Activated T-cell treated with anti-CD3 and anti-CD28 coated beads, Interleukin-2, amount 50 U/mL, for 72 hours (primary cell): Measurements from ENCODE around the gene EPHB1. TPM values are rescaled to one million over a fixed set of nuclear protein-coding genes. Genes with fewer than 3 reads are reported as not detected.

Source experiments
- ATAC-seq, 2 donors: fragments of 150-1000 bp; cut with Tn5 transposase; replicated peaks in 1 of 2; 2 replicates each; pipeline ENCODE4 v1.10.0; 2021; ENCODE audit warnings: moderate library complexity in 2 of 2, mild to moderate bottlenecking in 1 of 2
- DNase-seq, 2 donors: peaks; one replicate each; pipeline ENCODE4 v3.0.0; 2021 to 2022; ENCODE audit warnings: mixed read lengths in 1 of 2
- H3K27ac Mint-ChIP-seq: one replicate; pipeline ENCODE4 v1.8.0; 2022; ENCODE audit warnings: mild to moderate bottlenecking, moderate library complexity, mixed read lengths
- H3K27me3 Mint-ChIP-seq: one replicate; pipeline ENCODE4 v1.8.0; 2022; ENCODE audit warnings: low read depth, mixed read lengths
- H3K36me3 Mint-ChIP-seq, 2 donors: one replicate each; pipeline ENCODE4 v1.8.0; 2022; ENCODE audit warnings: mixed read lengths in 2 of 2, mild to moderate bottlenecking in 1 of 2; ENCODE audit not compliant: insufficient read depth in 2 of 2
- H3K4me1 Mint-ChIP-seq: one replicate; pipeline ENCODE4 v1.8.0; 2022; ENCODE audit warnings: low read depth, mixed read lengths
- H3K4me3 Mint-ChIP-seq, 2 donors: one replicate each; pipeline ENCODE4 v1.8.0; 2022; ENCODE audit warnings: mild to moderate bottlenecking in 2 of 2, mixed read lengths in 2 of 2, moderate library complexity in 2 of 2
- H3K9me3 Mint-ChIP-seq, 2 donors: one replicate each; pipeline ENCODE4 v1.8.0; 2022; ENCODE audit warnings: mixed read lengths in 2 of 2
- total RNA-seq, 2 donors: library from RNA; stranded (reverse); gene quantifications; one replicate each; pipeline ENCODE4 v1.2.3, GENCODE V29; 2022

The EPHB1 gene
- total RNA-seq, 2 donors from 2014 or later, result 0.43 to 1.3 TPM

- no peak for DNase-seq
- Mint-ChIP-seq H3K9me3 (peaks cover 0 to 6% of the 10 kb centered on the region in 2 donors), H3K4me3 (no peak overlapping the region), H3K27me3 (peaks cover 25% of the 10 kb centered on the region), H3K36me3 (no peaks in the 10 kb centered on the region), H3K4me1 (peaks cover 31% of the 10 kb centered on the region), H3K27ac (no peak overlapping the region)
- no peak for ATAC-seq
Measured at GRCh38 chr3:134927599-134927998, 132.5 kb downstream of the EPHB1 start.

- peak overlapping the region; percentile 9 for H3K27ac Mint-ChIP-seq
- H3K36me3 Mint-ChIP-seq, result no peaks in the 10 kb centered on the region
- ATAC-seq (peak; percentile 49 to 65), DNase-seq (peak in 1 of 2 donors; percentile 9)
- H3K4me3 Mint-ChIP-seq, result peak overlapping the region; percentile 8 to 39
- H3K4me1 Mint-ChIP-seq, result peaks cover 31% of the 10 kb centered on the region
- H3K9me3 Mint-ChIP-seq, result peaks cover 0 to 6% of the 10 kb centered on the region in 2 donors
- peaks cover 25% of the 10 kb centered on the region for H3K27me3 Mint-ChIP-seq
Measured at GRCh38 chr3:134928392-134928791, 133.3 kb downstream of the EPHB1 start.

GRCh38 chr3:134928819-134929218, 133.8 kb downstream of the EPHB1 start:
- ATAC-seq, result no peak
- no peak for DNase-seq
- peaks cover 25% of the 10 kb centered on the region for H3K27me3 Mint-ChIP-seq
- H3K9me3 Mint-ChIP-seq, result peaks cover 0 to 6% of the 10 kb centered on the region in 2 donors
- peaks cover 31% of the 10 kb centered on the region for H3K4me1 Mint-ChIP-seq
- H3K36me3 Mint-ChIP-seq, result no peaks in the 10 kb centered on the region
- peak overlapping the region; percentile 8 to 39 for H3K4me3 Mint-ChIP-seq
- H3K27ac Mint-ChIP-seq, result peak overlapping the region; percentile 9

DNA sequence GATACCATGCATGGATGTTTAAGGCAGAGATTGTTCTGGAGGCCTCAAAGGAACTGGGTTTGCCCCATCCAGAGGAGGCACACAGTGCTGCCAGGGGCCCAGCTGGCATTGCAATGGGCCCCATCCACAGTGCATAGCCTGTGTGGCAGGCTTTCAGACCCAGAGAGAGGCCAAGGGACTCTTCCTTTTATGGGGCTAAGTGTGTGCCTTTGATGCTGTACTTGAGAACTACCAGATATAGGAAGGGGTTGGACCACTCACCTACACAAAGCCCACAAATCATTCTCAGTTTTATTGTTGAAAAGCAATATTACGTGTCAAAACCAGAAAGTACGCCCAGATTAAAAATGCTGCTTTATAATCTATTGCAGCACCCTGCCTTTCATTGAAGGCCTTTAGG, 134.9 kb downstream of the EPHB1 start:
- ATAC-seq (peak; percentile 83 to 87), DNase-seq (peak; percentile 1 to 3)
- Mint-ChIP-seq H3K4me3 (no peak overlapping the region), H3K9me3 (peaks cover 0 to 2% of the 10 kb centered on the region in 2 donors), H3K36me3 (no peaks in the 10 kb centered on the region), H3K4me1 (peaks cover 31% of the 10 kb centered on the region), H3K27ac (no peak overlapping the region), H3K27me3 (peaks cover 25% of the 10 kb centered on the region)

DNA sequence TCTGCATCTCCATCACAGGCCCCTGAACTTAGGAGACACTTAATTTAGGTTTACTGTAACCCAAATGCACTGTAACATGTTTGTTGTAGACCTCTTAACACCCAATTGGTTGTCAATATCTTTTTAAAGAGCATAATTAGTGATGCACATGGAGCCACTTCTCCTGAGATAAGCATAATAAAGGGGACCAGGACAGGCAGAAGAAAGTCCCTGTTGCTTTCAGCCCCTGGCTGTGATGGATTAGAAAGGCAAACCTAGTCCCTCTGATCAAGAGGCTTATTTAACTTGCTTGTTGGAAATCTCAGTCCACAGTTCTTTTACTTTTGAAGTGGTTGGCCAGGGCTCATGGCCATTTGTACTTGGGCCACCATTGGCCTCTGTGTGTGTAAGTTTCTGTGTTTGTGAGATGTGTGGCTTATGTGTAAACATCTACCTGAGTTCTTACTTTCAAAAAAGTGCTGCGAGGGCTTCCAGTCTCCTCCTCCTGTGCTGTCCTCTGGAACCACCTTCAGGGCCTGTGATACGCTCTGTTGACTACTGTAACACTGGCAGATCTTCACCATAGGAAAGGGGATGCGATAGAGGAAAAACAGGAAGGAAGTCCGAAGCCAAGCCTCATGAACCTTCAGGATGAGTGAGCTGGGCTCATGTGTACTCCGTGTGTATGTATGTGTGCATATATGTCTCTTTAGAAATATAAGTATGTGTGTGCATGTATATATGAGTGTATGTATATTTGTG, 136.2 kb downstream of the EPHB1 start:
- no peak overlapping the region for H3K4me3 Mint-ChIP-seq
- no peaks in the 10 kb centered on the region for H3K36me3 Mint-ChIP-seq
- no peak for DNase-seq
- peaks cover 31% of the 10 kb centered on the region for H3K4me1 Mint-ChIP-seq
- no peak for ATAC-seq
- H3K9me3 Mint-ChIP-seq, result no peaks in the 10 kb centered on the region
- H3K27ac Mint-ChIP-seq, result no peak overlapping the region
- H3K27me3 Mint-ChIP-seq, result peaks cover 21% of the 10 kb centered on the region

DNA sequence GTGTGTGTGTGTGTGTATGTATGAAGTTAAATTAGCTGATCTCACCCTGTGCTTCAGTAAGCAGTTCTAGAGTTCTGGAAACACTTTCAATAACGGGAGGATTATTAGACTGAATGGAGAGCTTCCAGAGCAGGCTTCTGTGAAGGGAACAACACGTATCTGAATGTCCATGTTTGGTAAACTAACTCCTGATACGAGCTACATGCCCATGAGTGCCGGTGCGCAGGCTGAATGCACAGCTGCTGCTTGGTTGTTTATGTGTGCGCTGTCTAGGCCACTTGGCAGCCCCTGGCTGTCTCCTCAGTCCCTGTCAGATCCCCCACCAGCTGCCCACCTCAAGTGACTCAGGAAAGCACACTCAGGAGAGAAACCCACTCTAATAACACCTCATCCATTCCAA, 137.0 kb downstream of the EPHB1 start:
- ATAC-seq, result no peak
- DNase-seq, result no peak
- H3K36me3 Mint-ChIP-seq, result no peaks in the 10 kb centered on the region
- peaks cover 31% of the 10 kb centered on the region for H3K4me1 Mint-ChIP-seq
- H3K4me3 Mint-ChIP-seq, result no peak overlapping the region
- no peak overlapping the region for H3K27ac Mint-ChIP-seq
- no peaks in the 10 kb centered on the region for H3K9me3 Mint-ChIP-seq
- H3K27me3 Mint-ChIP-seq, result peaks cover 15% of the 10 kb centered on the region

DNA sequence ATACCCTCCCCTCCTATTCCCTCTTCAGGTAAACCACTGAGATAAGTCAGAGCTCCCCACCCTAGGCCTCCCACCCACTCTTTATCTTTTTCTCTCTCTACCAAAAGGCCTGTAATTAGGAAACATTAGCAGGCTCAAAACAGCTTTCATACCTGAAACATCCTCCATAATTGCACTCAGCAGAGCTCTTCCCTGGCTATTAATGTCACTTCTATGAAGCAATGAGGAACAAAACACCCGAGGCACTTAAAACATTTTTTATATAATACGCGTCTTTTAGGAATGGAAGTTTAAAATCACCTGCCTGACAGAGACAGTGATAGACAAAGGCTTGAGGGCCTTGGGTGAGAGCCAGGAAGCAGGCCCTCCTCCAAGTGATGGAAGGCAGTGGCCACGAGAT, 138.9 kb downstream of the EPHB1 start:
- Mint-ChIP-seq H3K27ac (no peak overlapping the region), H3K4me3 (no peak overlapping the region), H3K27me3 (peaks cover 2% of the 10 kb centered on the region)

DNA sequence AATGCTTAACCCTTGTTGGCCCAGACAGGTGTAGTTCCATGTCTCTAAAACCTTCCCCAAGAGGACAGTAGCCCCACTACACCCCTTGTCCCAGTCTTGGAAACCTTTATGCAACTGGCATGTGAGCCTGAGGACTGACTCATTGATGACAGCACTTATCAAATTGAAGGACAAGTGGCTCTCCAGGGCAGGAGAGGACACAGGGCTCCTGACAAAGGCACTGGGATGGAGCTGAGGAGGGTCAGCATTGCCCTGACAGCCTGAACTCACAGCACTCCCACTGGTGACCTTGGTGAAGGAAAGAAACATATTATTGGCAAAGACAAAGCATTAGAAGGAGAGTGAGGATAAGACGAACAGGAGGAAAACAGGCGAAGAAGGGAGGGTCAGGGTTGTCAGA, 139.9 kb downstream of the EPHB1 start:
- no peak overlapping the region for H3K4me3 Mint-ChIP-seq
- no peaks in the 10 kb centered on the region for H3K27me3 Mint-ChIP-seq
- H3K9me3 Mint-ChIP-seq, result no peaks in the 10 kb centered on the region
- H3K4me1 Mint-ChIP-seq, result peaks cover 11% of the 10 kb centered on the region
- ATAC-seq, result no peak
- H3K27ac Mint-ChIP-seq, result no peak overlapping the region
- no peaks in the 10 kb centered on the region for H3K36me3 Mint-ChIP-seq
- no peak for DNase-seq

More for the DNA sequence above, 138.9 kb downstream of the EPHB1 start:
- no peak for DNase-seq
- Mint-ChIP-seq H3K9me3 (no peaks in the 10 kb centered on the region), H3K36me3 (no peaks in the 10 kb centered on the region), H3K4me1 (peaks cover 20% of the 10 kb centered on the region)
- ATAC-seq, result no peak

- no peak for DNase-seq
- Mint-ChIP-seq H3K9me3 (no peaks in the 10 kb centered on the region), H3K27ac (no peak overlapping the region), H3K4me3 (no peak overlapping the region), H3K36me3 (no peaks in the 10 kb centered on the region), H3K4me1 (no peaks in the 10 kb centered on the region), H3K27me3 (peaks cover 8% of the 10 kb centered on the region)
- no peak for ATAC-seq
Measured at GRCh38 chr3:134937256-134938028, 142.4 kb downstream of the EPHB1 start.

DNA sequence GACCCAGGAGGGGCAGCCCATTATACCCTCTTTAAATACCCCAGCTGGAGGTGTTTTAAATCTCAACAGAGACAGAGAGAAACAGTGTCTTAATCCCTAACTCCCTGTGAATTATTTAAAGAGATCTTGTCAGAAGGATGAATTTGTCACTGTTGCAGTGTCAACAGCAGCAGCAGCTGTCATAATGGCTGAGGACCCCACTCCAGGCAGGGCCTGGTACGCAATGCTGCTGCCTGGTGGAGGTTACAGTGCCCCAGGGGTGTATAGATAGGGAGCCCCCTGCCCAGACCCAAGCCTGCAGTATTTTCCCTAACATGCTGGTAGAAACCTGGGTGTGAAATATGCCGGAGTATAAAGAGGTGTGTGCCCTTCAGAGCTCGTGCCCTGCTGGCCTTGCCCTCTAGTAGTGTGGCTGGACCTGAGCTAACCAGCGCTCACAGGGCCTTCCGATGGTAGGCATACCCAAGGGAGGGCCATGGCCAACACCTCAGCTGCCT, 143.0 kb downstream of the EPHB1 start:
- Mint-ChIP-seq H3K9me3 (no peaks in the 10 kb centered on the region), H3K27me3 (peaks cover 8% of the 10 kb centered on the region), H3K4me1 (no peaks in the 10 kb centered on the region), H3K36me3 (no peaks in the 10 kb centered on the region), H3K4me3 (no peak overlapping the region), H3K27ac (no peak overlapping the region)
- DNase-seq, result no peak
- ATAC-seq, result no peak

- Mint-ChIP-seq H3K9me3 (no peaks in the 10 kb centered on the region), H3K4me1 (no peaks in the 10 kb centered on the region), H3K4me3 (no peak overlapping the region), H3K27ac (no peak overlapping the region), H3K36me3 (no peaks in the 10 kb centered on the region), H3K27me3 (peaks cover 8% of the 10 kb centered on the region)
- ATAC-seq, result no peak
- no peak for DNase-seq
Measured at GRCh38 chr3:134939978-134940377, 144.9 kb downstream of the EPHB1 start.

GRCh38 chr3:134941820-134942219, 146.8 kb downstream of the EPHB1 start:
- DNase-seq, result no peak
- H3K27ac Mint-ChIP-seq, result no peak overlapping the region
- no peak overlapping the region for H3K4me3 Mint-ChIP-seq

DNA sequence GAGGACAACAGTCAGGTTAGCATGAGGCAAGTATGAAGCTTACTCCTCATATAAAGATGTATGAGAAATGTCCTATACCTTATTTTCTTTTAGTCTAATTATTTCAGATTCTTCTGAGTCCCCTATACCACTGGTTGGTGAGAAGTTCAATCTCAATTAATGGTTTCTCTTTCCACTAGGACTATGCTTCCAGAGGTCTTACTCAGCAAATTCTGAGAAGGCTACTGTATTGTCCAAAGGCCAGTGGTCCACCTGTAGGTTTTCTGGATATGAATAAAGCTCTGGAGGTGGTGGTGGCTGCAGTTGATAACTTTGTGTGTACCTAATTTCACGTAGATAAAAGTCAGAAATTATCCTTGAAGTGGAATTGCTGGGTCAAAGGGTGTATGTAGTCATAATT, 149.4 kb downstream of the EPHB1 start:
- no peaks in the 10 kb centered on the region for H3K9me3 Mint-ChIP-seq
- H3K4me3 Mint-ChIP-seq, result no peak overlapping the region
- no peaks in the 10 kb centered on the region for H3K4me1 Mint-ChIP-seq
- DNase-seq, result no peak
- ATAC-seq, result no peak
- H3K27me3 Mint-ChIP-seq, result peaks cover 18% of the 10 kb centered on the region
- H3K36me3 Mint-ChIP-seq, result no peaks in the 10 kb centered on the region
- H3K27ac Mint-ChIP-seq, result no peak overlapping the region

More at GRCh38 chr3:134941820-134942219, 146.8 kb downstream of the EPHB1 start:
- no peaks in the 10 kb centered on the region for H3K4me1 Mint-ChIP-seq
- H3K27me3 Mint-ChIP-seq, result peaks cover 8% of the 10 kb centered on the region
- ATAC-seq, result no peak
- H3K9me3 Mint-ChIP-seq, result no peaks in the 10 kb centered on the region
- no peaks in the 10 kb centered on the region for H3K36me3 Mint-ChIP-seq
